Lower leg skin (tissue), 4 donors: Measurements from ENCODE around the gene ZBTB20. TPM values are rescaled to one million over a fixed set of nuclear protein-coding genes. Genes with fewer than 3 reads are reported as not detected.

Experiments
- DNase-seq, 2 donors: peaks; one replicate each; pipeline ENCODE4 v3.0.0-alpha.2; 2019; ENCODE audit warnings: low spot score in 2 of 2
- H3K4me3 ChIP-seq: fragments of 200-600 bp; sonication (generic); 2 replicates; pipeline ENCODE4 v1.5.1; 2017; ENCODE audit warnings: mild to moderate bottlenecking, low read depth; ENCODE audit not compliant: poor library complexity, severe bottlenecking
- POLR2A ChIP-seq, 2 donors: fragments of 450-650 bp; IDR thresholded peaks; one replicate each; pipeline ENCODE4 v1.6.1; 2016 to 2017; ENCODE audit warnings: antibody characterized with exemption in 2 of 2, mild to moderate bottlenecking in 1 of 2, moderate library complexity in 1 of 2
- WGBS, 2 donors: methylation state at CpG; one replicate each; pipeline ENCODE4 v1.1.5; 2018; 5-methylcytosine and 5-hydroxymethylcytosine counted together
- intact Hi-C: fragments of 100-400 bp; cut with DNase I; formaldehyde crosslinking; loops from one replicate; pipeline ENCODE4 v1.15.0; 2023; ENCODE audit warnings: low total_unique reads
- total RNA-seq, 4 donors: library from RNA; depleted of rRNA; stranded (reverse); fragments of >200 nt; gene quantifications; one replicate each; pipeline ENCODE4 v1.1.0, GENCODE V29; 2016
- TF ChIP-seq, protein P1 (sequence below), 3 donors: fragments of 450-650 bp; IDR thresholded peaks; one replicate each; pipeline ENCODE4 v1.5.1; 2016; ENCODE audit warnings: antibody characterized with exemption in 3 of 3, mild to moderate bottlenecking in 3 of 3, moderate library complexity in 2 of 3

ZBTB20 gene
- total RNA-seq, 4 donors from 2014 or later, result 22.5 to 41.9 (median 33.1) TPM

DNA sequence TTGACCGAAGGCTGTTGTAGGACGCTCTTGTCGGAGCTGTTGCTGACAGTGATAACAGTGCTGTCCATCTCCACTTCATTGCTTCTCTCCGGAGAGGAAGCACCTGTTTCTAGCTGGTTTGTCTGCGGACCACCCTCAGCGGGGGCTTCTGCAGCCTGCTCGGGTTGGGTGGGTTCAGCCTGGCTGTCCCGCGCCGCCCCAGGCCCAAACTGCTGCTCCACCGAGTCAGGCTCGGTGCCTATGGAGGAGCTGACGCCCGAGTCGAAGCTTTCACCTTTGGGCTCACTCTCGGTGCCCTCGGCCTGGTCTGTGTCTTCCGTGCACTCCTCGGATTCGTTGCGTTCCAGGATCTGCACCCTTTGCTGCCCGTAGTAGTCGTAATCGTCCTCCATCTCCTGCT is 796.4 kb downstream of the ZBTB20 start:
- H3K4me3 ChIP-seq, result no peak overlapping the region
- WGBS, 2 donors, result 97 to 98% methylated on average over 24 of the region's 24 CpGs
- DNase-seq, result no peak
- TF ChIP-seq POLR2A (IDR thresholded peaks at IDR 0.05), result no peak
- TF ChIP-seq, protein P1, sequence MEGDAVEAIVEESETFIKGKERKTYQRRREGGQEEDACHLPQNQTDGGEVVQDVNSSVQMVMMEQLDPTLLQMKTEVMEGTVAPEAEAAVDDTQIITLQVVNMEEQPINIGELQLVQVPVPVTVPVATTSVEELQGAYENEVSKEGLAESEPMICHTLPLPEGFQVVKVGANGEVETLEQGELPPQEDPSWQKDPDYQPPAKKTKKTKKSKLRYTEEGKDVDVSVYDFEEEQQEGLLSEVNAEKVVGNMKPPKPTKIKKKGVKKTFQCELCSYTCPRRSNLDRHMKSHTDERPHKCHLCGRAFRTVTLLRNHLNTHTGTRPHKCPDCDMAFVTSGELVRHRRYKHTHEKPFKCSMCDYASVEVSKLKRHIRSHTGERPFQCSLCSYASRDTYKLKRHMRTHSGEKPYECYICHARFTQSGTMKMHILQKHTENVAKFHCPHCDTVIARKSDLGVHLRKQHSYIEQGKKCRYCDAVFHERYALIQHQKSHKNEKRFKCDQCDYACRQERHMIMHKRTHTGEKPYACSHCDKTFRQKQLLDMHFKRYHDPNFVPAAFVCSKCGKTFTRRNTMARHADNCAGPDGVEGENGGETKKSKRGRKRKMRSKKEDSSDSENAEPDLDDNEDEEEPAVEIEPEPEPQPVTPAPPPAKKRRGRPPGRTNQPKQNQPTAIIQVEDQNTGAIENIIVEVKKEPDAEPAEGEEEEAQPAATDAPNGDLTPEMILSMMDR (IDR thresholded peaks at IDR 0.05), result no peak
- intact Hi-C loops, result no loop called here

DNA sequence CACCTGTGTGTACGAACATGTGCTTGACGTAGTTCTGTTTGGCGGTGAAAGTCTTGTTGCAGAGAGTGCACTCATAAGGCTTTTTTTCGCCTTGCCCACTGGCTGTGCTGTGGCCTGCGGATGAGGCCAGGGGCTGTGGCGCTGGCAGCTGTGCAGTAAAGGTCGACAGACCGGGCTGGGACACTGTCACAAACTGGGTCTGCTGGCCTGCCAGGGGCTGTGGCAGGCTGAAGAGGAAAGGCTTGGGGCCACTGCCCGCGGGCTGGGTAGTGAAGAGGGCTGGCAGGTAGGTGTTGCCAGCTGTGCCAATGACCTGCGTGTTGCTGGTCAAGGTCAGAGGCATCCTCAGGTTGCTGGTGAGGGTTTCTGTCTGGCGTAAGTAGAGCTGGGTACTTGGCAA is 796.8 kb downstream of the ZBTB20 start:
- H3K4me3 ChIP-seq, result no peak overlapping the region
- 97 to 98% methylated on average over 11 of the region's 12 CpGs for WGBS, 2 donors
- TF ChIP-seq, protein P1 (IDR thresholded peaks at IDR 0.05), result no peak
- TF ChIP-seq POLR2A (IDR thresholded peaks at IDR 0.05), result no peak
- no peak for DNase-seq
- intact Hi-C loops, result no loop called here

DNA sequence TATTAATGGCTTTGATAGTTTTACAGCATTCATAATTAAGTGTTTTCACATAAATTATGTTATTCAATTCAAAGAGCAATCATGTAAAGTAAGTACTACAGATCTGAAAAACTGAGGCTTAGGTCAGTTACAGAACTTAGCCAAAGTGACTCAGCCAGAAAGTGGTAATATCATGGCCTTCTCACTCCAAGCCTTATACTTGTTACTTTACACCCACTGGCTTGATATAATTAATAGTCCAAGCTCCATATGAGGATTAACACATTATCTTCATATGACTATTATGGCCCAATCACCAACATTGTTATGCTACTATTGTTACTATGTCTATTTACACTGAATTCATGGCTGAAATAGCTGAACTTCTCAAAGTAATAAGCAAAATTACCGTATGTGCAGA is 802.6 kb downstream of the ZBTB20 start:
- intact Hi-C loops, result no loop called here
- WGBS, 2 donors, result 91 to 95% methylated on average over 1 of the region's 1 CpG
- H3K4me3 ChIP-seq, result no peak overlapping the region
- DNase-seq, result no peak
- TF ChIP-seq, protein P1 (IDR thresholded peaks at IDR 0.05), result no peak
- TF ChIP-seq POLR2A (IDR thresholded peaks at IDR 0.05), result no peak

DNA sequence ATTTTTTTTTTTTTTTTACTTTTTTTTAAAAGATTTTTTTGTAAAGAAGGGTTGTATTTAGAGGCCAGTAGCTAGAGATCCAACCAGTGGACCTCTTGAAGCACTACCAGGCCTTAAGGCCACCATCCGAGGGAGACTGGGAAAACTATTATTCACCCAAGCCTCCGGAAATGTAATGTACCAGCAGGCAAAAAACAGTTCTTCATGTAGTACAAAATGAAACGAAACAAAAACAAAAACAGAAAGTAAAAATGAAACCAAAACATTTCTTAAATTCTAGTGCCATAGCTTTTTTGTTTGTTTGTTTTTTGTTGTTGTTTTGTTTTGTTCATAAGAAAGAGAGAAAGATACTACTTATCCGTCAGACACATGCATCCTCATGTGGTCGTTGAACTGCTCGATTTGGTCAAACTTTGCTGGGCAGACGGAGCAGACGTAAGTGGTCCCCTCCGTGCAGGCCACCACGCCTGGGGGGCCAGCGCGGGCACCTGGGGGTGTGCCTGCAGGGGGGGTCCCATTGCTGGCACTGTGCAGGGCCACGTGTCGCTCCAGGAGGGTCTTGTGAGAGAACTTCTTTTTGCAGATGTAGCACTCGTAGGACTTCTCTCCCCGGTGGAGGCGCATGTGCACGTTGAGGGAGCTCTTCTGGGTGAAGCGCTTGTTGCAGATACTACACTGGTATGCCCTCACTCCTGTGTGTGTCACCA is 808.3 kb downstream of the ZBTB20 start:
- intact Hi-C loops, result no loop called here
- no peak for DNase-seq
- WGBS, 2 donors, result 92 to 95% methylated on average over 19 of the region's 19 CpGs
- H3K4me3 ChIP-seq, result no peak overlapping the region
- TF ChIP-seq POLR2A (IDR thresholded peaks at IDR 0.05), result no peak
- TF ChIP-seq, protein P1 (IDR thresholded peaks at IDR 0.05), result no peak

DNA sequence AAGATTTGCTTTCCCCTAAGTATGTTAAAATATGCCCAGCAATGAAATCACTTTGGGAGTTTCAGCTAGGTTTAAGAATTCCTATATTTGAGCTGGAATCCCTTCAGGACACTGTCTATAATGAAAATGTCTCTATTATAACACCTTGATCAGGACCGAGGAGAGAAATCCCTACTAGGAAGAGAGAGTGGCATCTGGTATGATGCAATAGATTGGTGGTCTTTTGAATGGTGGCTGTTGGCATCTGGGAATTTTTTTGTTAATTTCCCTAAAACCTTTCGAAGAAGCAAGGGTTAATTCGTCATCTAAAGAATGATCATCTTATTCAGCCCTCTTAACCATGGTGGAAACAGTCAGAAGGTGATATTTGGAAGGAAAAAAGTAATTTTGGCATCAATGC is 810.2 kb downstream of the ZBTB20 start:
- no peak for DNase-seq
- WGBS, 2 donors, result 82 to 89% methylated on average over 3 of the region's 3 CpGs
- no peak overlapping the region for H3K4me3 ChIP-seq
- TF ChIP-seq, protein P1 (IDR thresholded peaks at IDR 0.05), result no peak
- no peak for TF ChIP-seq POLR2A (IDR thresholded peaks at IDR 0.05)
- intact Hi-C loops, result no loop called here
